ENCODE measurements around the gene UBIAD1.

Gene UBIAD1

DNA sequence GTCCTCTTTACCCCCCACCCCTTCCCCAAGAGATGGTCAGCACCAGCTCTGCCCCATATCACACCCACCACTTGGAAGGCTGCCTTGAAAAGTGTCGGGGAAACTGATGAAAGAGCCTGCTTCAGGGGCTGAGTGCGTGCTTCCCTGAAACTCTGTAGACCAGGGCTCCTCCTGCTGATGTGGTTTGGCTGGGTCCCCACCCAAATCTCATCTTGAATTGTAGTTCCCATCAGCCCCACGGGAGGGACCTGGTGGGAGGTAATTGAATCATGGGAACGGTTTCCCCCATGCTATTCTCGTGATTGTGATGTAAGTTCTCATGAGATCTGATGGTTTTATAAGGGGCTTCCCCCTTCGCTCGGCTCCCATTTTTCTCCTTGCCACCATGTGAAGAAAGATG lies 36.4 kb downstream of the UBIAD1 start:
- TF ChIP-seq, protein P1, sequence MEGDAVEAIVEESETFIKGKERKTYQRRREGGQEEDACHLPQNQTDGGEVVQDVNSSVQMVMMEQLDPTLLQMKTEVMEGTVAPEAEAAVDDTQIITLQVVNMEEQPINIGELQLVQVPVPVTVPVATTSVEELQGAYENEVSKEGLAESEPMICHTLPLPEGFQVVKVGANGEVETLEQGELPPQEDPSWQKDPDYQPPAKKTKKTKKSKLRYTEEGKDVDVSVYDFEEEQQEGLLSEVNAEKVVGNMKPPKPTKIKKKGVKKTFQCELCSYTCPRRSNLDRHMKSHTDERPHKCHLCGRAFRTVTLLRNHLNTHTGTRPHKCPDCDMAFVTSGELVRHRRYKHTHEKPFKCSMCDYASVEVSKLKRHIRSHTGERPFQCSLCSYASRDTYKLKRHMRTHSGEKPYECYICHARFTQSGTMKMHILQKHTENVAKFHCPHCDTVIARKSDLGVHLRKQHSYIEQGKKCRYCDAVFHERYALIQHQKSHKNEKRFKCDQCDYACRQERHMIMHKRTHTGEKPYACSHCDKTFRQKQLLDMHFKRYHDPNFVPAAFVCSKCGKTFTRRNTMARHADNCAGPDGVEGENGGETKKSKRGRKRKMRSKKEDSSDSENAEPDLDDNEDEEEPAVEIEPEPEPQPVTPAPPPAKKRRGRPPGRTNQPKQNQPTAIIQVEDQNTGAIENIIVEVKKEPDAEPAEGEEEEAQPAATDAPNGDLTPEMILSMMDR (conservative IDR thresholded peaks at IDR 0.05; ENCODE audit: control insufficient read depth, insufficient read depth, low read depth, low read length), result no peak
- no peak for DNase-seq (ENCODE audit: low read depth)
- no peak overlapping the region for H3K4me3 ChIP-seq (ENCODE audit: control insufficient read depth, low read depth, low read length)

DNA sequence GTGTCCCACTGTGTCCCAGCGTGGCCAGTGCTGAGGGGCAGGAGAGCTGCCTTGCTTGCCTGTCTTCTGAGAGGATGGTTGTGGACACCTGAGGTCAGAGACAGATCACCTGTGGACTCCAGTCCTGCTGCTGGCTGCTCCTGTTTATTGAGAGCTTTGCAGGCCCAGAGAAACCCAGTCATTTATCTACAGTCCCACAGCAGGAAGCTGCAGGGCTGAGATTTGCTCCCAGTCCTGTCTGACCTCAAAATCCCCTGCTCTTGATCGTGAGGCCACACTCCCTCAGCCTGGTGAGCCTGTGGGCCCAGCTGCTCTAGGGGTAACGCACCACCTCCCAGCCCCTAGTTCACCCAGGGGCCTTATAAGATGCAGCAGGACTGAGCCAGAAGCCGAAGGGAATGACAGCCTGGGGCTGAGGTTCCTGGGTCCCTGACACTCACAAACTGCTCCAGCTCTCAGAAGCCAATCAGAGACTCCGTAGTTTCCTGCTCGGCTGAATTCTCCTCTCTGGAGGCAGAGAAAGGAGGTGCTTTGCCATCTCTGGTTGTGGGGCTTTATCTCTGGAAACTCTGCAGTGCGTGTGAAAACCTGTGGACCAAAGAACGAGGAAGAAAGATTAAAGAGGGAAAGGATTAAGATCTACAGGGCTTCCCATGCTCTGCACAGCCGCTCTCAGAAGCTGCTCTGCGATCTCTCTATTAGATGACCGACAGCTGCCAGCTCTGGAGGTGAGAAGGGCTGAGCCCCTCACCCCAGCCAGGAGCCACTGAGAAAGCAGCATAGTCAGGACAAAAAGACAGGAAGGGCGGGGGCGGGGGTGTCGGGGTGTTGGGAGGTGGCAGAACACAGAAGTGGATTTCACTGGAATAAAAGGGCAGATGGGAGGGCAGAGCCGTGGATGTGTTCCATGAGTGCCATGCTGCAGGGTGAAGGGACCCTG lies 39.1 kb downstream of the UBIAD1 start:
- no peak for DNase-seq (ENCODE audit: low read depth)
- H3K4me3 ChIP-seq (ENCODE audit: control insufficient read depth, low read depth, low read length), result no peak overlapping the region
- TF ChIP-seq, protein P1 (conservative IDR thresholded peaks at IDR 0.05; ENCODE audit: control insufficient read depth, insufficient read depth, low read depth, low read length), result no peak

DNA sequence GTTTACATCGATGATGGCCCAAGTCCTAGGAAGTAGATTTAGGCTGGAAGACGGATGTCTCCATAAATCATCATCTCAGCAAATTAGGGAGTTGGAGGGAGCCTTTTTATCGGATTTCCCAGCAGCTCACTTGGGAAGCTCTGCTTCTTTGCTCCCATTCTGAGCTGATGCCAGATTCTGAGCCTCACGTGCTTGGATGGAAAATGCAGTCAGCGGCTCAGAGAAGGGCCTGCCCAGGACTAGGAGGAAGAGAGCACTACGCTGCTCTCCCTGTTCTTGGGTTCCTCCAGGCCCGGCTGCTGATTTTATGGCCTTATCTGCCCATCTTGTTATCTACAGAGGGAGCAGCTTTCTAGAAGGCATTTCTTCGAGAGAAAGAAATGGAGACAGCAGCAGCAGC lies 42.0 kb downstream of the UBIAD1 start:
- no peak overlapping the region for H3K4me3 ChIP-seq (ENCODE audit: control insufficient read depth, low read depth, low read length)
- TF ChIP-seq, protein P1 (conservative IDR thresholded peaks at IDR 0.05; ENCODE audit: control insufficient read depth, insufficient read depth, low read depth, low read length), result no peak
- DNase-seq (ENCODE audit: low read depth), result peak; percentile 10

DNA sequence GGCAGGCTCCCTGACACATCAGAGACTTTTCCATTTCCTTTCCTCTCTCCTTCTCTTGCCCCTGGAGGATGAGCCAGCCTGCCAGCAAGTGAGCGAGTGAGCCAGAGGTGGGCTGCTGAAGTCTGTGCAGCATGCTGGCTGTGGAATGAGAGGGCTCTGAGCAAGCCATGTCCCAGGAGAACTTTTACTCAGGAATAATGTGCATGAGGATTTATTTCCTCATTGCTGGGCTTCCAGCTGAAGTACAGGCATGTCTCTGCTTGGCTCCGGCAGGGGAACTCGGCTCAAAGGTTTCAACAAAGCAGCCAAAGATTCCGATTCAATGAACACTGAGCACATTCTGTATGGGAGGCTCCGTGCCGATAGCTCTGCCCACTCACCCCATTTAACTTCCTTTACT lies 43.7 kb downstream of the UBIAD1 start:
- H3K4me3 ChIP-seq (ENCODE audit: control insufficient read depth, low read depth, low read length), result no peak overlapping the region
- TF ChIP-seq, protein P1 (conservative IDR thresholded peaks at IDR 0.05; ENCODE audit: control insufficient read depth, insufficient read depth, low read depth, low read length), result no peak
- peak; percentile 89 for DNase-seq (ENCODE audit: low read depth)

DNA sequence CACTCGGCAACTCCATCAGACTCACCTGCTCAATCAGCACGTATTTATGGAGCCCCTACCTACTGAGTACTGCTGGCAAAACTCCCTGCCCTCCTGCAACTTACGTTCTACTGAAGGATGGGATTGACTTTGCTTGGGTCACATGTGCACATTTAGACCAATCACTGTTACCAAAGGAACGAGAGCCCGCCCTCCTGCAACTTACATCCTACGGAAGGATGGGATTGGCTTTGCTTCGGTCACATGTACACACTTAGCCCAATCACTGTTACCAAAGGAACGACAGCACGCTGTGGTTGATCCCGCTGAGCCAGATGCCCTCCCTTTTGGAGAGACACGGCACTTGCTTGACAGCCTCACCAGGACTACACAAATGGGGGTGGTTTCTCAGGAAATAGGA lies 46.0 kb downstream of the UBIAD1 start:
- no peak overlapping the region for H3K4me3 ChIP-seq (ENCODE audit: control insufficient read depth, low read depth, low read length)
- TF ChIP-seq, protein P1 (conservative IDR thresholded peaks at IDR 0.05; ENCODE audit: control insufficient read depth, insufficient read depth, low read depth, low read length), result no peak
- DNase-seq (ENCODE audit: low read depth), result no peak

DNA sequence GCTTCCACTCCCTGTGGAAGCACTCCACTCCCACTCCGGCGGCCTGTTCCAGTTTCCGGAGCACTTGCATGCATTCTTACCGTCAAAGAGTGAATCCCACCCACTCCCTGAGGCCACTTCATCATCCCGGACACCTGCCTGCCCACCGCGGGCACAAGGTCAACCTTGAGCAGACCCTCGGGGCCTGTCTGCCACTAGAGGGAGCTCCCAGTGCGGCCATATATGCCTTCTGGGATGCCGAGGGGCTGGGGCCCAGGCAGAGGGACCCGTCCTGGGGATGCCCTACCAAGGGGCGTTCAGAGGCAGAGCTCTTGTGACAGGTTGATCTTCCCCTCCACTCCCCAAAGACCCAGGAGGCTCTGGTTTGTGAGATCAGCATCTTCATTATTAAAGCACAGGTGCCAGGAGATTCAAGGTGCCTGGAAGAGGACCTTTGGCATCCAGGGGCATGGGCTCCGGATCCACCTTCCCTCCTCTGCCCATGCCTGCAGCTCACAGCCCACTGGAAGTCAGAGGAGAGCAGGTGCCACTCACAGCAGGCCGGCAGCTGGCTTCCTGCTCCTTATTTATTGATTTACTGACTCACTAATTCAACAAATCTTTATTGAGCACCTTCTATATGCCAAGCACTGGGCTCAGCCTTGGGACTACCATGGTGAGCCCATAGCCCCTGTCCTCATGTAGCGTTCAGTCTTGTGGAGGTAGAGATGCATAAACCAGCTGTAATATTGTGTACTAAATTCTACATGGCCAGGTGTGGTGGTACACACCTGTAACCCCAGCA lies 47.3 kb downstream of the UBIAD1 start:
- H3K4me3 ChIP-seq (ENCODE audit: control insufficient read depth, low read depth, low read length), result no peak overlapping the region
- TF ChIP-seq, protein P1 (conservative IDR thresholded peaks at IDR 0.05; ENCODE audit: control insufficient read depth, insufficient read depth, low read depth, low read length), result peak; percentile 48
- DNase-seq (ENCODE audit: low read depth), result no peak
